GM21526 (cell line): ENCODE data around the gene POLR2I.
"Not testable (repeated sequence)": the region's sequence is repeated elsewhere in the genome, so short reads cannot be mapped to it uniquely, and the experiment has no call there.

ENCODE experiments used
- ATAC-seq: cut with Tn5 transposase; IDR thresholded peaks from one replicate; pipeline ENCODE4 v1.9.1; 2021; ENCODE audit warnings: moderate library complexity; ENCODE audit not compliant: unreplicated experiment, low FRiP score

Gene POLR2I

DNA sequence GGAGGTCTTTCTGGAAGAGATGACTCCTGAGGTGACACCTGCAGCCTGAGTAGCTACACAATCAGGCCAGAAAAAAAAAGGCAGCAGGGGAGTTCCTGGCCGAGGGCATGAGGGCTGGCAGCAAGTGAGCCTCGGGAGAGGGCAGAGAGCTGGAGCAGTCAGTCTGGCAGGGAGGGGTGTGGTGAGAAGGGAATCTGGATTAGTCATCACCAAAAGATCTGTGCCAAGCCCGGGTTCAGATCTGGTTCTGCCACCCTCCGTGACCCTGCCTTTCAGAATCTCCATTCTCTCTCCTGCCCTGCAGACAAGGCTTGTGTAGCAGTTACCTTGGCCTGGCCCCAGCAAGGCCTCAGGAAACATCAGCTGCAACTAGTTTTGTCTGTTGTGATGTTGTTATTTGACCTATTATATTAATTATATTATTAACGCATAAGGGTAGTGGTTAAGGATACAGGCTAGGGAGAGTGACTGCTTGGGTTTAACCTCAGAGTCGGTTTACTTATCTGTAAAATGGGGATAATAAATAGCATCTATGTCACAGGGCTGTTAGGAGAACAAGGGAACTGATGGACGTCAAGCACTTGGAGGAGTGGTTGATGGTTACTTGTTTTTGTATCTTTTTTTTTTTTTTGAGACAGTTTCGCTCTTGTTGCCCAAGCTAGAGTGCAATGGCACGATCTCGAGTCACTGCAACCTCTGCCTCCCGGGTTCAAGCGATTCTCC lies 22.4 kb upstream of the POLR2I start:
- ATAC-seq, result no peak

DNA sequence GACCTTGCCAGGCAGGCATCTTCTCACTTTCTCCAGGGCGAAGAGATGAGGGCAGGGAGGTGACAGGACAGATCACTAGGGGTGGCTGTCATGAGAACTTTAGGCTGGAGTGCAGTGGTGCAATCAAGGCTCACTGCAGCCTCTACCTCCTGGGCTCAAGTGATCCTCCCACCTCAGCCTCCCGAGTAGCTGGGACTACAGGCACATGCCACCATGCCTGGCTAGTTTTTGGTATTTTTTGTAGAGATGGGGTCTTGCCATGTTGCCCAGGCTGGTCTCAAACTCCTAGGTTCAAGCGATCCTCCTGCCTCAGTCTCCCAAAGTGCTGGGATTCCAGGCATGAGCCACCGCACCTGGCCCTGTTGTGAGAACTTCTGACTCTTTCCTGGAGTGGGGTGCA lies 20.2 kb upstream of the POLR2I start:
- not testable (repeated sequence) for ATAC-seq

DNA sequence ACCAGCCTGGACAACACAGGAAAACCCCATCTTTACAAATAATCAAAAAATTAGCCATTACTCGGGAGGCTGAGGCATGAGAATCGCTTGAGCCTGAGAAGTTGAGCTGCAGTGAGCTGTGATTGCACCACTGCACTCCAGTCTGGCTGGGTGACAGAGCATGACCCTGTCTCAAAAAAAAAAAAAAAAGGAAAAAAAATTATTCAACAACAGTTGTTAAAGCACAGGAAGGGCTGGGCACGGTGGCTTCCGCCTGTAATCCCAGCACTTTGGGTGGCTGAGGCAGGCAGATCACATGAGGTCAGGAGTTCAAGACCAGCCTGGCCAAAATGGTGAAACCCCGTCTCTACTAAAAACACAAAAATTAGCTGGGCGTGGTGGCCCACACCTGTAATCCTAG lies 16.5 kb upstream of the POLR2I start:
- ATAC-seq, result not testable (repeated sequence)

DNA sequence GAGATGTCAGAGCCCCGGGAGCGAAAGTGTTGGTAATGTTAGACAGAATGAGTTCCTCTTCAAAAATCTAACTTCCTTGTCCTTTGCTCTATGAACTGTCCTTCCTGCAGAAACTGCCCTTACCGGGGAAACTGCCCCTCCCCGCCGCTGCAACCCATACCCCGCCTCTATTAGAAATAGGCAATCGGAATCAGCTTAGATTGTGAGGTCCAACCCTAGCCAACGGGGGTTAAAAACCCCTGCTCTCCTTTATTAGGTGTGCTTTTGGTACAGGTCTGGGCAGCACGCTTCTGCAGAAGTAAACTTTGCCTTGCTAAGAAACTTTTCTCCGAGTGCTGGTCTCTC lies 13.7 kb upstream of the POLR2I start:
- ATAC-seq, result peak; percentile 6

DNA sequence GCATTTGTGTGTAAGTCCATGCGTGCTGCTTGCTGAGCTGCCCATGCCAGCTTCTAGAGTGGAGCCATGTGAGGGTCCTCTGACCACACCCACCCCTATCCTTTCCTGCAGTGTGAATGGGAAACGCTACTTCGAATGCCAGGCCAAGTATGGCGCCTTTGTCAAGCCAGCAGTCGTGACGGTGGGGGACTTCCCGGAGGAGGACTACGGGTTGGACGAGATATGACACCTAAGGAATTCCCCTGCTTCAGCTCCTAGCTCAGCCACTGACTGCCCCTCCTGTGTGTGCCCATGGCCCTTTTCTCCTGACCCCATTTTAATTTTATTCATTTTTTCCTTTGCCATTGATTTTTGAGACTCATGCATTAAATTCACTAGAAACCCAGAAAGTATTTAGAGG lies 10.9 kb upstream of the POLR2I start:
- ATAC-seq, result no peak

DNA sequence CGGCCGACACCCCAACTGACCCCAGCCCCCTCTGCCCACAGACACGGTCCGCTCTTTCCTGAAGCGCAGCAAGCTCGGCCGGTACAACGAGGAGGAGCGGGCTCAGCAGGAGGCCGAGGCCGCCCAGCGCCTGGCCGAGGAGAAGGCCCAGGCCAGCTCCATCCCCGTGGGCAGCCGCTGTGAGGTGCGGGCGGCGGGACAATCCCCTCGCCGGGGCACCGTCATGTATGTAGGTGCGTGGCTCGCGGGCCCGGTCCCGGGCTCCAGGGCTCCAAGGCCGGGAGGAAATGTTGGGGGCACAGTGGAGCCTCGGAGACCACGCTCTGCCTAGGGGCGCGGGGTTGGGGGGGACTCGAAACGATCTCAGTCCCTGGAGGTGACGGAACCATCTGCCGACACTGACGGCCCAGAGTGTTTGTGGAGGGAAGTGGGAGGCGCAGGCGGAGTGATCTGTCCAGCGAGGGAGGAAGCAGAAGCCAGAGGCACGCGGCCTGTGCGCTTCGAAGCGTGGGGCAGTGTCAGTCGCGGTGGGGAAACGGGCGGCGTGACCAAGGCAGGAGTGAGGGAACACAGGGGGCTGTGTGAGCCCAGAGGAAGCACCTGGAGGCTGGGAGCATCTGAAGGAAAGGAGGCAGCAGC lies 6.9 kb upstream of the POLR2I start:
- no peak for ATAC-seq

DNA sequence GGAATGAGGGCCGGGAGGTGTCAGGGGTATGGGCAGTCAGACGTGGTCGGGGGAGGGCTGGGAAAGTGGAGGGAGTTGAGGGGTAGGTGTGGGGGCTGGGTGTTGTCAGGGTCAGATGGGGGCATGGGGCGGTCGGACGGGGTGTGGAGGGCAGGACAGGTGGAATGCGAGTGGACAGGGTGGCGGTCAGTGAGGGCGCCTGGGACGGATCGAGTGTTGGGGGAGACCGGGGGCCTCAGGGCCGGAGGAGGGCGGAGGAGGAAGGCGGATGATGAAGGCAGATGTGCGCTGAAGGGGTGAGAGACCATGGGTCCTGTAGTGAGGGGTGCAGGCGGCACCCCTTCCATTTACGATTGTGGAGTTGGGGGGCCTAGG lies 6.3 kb upstream of the POLR2I start:
- ATAC-seq, result no peak

DNA sequence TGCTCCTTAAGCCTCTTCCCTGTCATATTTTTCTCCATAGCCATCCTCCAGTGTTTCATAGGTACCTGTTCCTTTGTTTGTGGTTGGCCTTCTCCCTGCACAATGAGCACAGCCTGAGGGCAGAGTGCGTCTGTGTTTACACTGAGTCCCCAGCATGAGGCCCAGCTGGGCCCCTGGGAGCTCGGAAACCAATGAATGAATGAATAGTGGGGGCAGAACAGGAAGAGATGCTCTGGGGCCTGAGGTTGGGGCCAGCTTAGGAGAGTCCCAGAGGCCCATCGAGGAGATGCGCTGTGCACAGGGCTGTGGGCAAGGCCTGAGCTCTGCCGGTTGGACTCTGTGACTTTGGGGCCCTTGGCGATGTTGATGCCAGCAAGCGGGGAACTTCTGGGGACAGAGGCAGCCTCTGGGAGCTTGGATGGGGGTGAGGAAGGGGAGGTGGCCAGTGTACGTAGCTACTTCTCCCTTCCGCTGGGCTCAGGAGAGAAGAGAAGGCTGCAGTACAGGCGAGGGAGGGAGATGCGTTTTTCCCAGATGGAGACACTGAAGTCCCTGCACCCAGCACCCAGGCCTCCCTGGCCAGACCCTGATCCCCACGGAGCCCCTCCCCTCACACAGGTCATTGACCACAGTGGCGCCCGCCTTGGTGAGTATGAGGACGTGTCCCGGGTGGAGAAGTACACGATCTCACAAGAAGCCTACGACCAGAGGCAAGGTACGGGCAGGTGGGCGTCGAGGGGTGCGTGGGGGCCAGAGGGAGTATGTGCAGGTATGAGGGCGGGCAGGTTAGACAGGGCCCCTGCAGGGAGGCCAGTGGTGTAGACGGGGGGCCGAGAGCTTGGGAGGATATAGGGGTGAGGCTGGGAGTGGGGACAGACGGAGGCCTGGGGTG lies 5.7 kb upstream of the POLR2I start:
- ATAC-seq, result no peak

DNA sequence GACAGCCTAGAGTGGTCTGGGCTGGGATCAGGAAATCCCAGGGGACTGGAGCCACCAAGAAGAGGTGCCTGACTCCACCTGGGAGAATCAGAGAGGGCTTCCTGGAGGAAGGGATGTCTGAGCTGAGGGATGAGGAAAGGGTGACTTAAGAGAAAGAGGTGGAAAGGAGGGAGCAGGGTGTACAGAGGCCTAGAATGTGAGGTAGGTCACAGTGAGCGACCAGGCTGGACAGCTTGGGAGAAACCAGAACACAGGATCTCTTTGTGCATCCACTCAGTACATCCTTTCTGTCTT lies 1.6 kb upstream of the POLR2I start:
- ATAC-seq, result no peak

DNA sequence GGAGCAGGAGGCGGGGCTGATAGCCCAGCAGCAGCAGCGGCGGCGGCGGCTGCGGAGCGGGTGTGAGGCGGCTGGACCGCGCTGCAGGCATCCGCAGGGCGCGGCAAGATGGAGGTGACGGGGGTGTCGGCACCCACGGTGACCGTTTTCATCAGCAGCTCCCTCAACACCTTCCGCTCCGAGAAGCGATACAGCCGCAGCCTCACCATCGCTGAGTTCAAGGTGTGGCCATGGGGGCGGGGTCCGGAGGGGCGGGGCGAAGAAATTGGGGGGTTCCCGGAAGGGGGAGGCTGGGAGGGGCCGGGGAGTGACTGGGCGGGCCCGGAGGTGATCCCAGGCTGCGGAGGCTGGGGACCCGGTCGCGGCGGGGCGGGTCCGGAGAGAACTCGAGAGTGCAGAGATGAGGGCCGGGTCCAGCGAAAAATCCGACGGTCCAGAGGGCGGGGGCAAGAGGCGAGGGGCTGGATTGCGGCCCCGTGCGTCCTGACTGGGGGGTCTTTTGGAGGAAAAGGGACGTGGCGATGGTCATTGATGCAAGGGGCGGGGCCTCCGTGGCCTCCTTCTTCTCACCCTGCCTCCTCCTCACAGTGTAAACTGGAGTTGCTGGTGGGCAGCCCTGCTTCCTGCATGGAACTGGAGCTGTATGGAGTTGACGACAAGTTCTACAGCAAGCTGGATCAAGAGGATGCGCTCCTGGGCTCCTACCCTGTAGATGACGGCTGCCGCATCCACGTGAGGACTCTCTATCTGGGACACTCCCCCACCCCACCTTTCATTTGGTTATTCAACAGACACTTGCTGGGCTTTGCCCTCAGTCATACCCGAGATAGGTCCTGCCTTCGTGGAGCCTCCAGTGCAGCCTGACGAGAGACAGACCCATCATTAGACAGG lies 1.0 kb upstream of the POLR2I start, which contains the start of gene TBCB:
Gene TBCB, plus strand, starts transcription at position 16 of the 891 bp plus-strand sequence. Its CDS starts 93 bp downstream, at position 109.
- ATAC-seq, result peak; percentile 27

DNA sequence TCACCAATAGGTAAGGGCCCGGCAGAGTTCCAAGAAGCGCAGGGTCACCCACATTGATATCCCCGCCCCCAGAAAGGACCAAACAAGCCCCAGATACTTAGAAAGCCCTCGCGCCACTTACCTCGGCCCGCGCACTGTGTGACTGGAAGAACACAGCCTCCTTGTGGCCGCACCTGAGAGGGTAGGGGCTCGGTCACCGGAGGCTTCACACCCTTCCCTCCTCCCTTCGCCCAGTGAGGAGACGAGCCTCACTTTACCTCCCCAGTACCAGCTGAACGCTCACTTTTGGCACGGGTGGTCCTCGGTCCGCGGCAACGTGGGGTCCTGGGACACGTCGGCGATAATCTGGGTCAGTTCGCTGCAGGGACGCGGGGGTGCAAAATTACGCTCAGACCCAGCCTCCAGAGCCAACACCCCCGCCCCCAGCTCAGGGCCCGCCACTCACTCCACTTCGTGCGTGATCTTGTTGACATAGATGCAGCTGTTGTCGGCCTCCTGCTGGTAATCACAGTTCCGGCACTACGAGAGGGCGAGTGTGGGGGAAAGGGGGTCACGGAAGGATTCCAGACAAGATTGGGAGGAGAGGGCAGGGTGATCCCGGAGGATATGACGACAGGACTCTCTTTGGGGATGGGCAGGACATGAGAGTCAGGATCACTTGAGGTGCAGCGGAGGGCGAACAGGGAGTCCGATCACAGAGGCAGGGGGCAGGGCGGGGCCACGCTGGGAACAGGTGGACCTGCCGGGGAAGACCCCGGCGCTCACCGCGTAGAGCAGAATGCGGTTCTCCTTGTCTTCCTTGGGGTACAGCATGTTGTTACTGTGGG lies 568 bp downstream of the POLR2I start:
- ATAC-seq, result peak; percentile 1

DNA sequence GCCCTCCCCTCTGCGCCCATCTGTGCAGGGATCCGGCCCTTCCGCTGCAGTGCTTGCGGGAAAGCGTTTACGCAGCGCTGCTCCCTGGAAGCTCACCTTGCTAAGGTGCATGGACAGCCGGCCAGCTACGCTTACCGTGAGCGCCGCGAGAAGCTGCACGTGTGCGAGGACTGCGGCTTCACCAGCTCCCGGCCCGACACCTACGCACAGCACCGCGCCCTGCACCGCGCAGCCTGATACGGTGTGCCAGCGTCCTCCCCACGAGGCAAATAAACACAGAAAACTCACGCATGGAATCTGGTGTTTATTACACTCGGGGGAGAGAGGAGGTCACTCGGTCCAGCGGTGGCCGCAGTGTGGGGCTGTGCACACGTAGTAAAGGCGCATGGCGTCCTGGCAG lies 1.2 kb downstream of the POLR2I start:
- ATAC-seq, result no peak

DNA sequence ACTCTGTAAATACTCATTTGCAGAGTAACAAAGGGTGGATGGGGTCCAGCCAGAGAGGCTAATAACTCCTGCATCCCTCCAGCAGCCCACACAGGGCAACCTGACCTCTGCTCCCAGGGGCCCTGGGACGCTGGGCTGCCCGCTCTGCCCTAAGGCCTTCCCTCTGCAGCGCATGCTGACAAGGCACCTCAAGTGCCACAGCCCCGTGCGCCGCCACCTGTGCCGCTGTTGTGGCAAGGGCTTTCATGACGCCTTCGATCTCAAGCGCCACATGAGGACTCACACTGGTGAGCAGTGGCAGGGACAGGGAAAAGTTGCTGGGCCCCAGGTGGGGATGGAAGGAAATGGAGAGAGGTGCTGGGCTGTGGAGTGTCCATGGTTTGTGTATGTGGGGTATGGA lies 2.0 kb downstream of the POLR2I start:
- ATAC-seq, result no peak

DNA sequence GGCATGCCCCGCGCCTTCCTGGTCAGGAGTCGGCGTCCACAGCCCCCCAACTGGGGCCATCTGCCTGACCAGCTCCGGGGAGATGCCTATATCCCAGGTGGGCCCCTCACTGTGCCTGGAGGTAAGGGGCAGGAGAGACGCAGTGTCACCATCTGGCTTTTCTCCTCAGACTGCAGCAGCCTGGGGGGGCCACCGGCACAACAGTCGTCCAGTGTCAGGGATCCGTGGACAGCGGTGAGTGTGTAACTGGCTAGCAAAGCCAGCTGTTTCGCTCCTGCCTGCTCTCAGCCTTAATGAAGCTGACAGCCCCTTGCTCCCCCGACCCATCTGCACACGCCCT lies 3.5 kb downstream of the POLR2I start:
- ATAC-seq, result no peak

DNA sequence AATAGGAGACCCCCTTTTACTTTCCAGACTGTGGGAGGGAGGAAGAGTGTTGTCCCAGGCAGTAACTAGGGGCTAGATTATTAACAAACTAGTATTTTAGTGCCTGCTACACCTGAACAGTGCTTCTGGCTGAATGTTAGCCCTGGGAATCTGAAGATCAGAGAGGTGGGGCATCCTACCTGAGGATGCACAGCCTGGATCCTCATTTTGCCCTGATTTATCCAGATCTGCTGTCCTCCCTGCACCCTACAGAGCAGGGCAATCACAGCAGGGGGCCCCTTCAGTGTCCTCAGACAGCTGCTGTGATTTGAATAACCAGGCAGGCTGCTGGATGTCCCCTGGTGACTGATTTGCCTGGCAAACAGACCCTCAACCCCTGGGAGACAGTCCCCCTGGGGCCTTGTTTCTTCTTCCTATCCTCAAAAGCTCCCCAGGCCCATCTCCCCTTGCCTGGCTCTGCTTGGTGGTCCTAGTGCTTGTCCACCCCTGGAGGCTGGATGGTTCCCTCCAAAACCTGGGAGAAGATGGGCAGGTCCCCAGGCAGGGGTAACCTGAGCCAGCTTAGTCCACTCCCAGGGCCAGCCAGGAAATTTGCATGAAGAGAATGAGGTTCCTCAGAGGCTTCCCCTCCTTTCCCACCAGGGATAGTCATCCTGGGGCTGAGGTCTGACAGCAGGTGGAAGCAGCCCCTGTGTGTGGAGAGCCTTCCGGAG lies 4.0 kb downstream of the POLR2I start, which contains the start of gene OVOL3:
Gene OVOL3, plus strand, starts transcription at position 657 of the 713 bp plus-strand sequence. CDS start 60 bp downstream, outside the sequence.
- ATAC-seq, result no peak

DNA sequence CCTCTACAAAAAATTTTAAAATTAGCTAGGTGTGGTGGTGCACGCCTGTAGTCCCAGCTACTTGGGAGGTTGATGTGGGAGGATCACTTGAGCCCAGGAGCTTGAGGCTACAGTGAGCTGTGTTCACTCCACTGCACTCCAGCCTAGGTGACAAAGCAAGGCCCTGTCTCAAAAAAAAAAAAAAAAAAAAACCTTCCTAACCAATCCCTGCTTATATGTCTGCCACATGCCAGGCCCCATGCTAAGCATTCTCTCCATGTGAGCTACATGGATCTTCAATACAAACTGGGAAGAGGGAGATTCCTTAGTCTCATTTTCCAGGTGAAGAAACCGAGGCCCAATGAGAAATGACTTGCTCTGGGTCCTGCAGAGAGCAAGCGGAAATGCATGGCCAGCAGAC lies 6.0 kb downstream of the POLR2I start:
- no peak for ATAC-seq

DNA sequence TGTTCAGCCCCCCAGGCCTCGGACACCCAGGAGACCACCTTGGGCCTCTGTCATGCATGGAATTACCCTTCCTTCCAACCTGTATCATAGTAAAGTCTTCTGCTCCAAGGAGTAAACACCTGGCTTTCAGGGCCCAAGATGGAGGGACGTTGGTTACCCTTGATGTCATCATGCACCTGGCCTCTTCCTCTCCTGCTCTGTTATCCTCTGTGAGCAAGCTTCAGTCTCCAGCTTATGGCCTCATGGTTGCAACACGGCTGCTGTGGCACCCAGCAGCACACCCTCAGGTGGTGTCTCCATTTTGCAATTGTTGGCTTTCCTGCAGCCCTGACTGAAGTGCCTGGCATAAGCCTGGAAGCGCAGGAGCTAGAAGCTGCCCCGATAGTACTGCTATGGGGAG lies 7.7 kb downstream of the POLR2I start:
- ATAC-seq, result no peak

DNA sequence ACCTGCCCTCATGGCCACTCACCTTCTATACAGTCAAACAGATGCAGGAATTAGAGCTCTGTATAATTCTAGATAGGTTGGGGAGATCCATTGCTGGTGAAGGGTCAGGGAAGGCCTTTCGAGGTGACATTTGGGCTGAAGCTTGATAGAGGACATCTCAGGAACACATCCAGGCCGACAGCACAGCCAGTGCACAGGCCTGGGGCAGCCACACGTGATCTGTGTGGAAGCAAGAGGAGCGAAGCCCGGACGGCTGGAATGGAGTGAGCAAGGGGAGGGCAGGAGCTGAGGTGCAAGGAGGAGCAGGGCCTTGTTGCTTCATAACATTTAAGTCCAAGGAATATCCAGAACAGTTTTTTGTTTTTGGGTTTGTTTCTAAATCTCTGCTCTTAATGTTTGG lies 8.2 kb downstream of the POLR2I start:
- no peak for ATAC-seq

DNA sequence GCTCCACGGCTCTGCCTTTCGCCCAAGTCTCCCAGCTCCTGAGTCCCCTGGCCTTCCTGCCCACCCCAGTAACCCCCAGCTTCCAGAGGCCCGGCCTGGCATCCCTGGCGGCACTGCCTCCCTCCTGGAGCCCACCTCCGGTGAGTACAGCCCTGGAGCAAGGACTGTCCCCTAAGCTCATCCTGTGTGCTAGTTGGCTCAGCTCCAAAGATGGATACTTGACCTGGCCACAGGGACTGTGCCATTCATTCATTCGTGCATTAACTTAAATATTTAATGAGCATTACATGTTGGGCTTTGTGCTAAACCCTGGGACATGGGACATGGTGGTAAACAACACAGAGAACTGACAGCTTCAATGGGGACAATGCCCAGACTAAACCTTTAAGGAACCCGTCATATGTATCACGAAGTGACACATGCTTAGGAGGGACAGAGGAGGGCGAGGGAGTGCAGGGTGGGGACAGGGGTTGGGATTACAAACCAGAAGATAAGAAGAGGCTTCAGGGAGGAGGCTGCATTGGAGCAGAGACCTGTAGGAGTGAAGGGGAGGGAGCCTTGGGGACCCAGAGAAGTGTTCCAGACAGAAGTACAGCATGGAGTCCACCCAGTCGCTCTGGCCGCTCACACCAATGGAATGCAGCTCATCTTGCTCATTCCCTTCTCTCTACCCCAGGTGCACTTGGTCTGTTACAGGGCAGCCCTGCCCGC lies 10.7 kb downstream of the POLR2I start:
- no peak for ATAC-seq
